Stimulated activated CD8-positive, alpha-beta memory T cell treated with anti-CD3 and anti-CD28 coated beads, Interleukin-7, amount 100 ng/mL, for 24 hours (primary cell): Measurements from ENCODE around the gene ZSWIM9.
A peak's percentile ranks its signal among the peaks of the same experiment; 100 is the strongest.

Source experiments
- DNase-seq: peaks from one replicate; pipeline ENCODE4 v3.0.0-alpha.2; 2020; ENCODE audit warnings: low read depth

ZSWIM9 gene

GRCh38 chr19:48169939-48170803, at the start of gene ZSWIM9, which contains the start of gene LIG1:
TSS of gene ZSWIM9 (plus strand) at chr19:48170680. CDS start at chr19:48171803, 1,123 bp downstream.
TSS of gene LIG1 (minus strand) at chr19:48170344. CDS start at chr19:48165566, 4,778 bp downstream.
- DNase-seq = peak; percentile 81

GRCh38 chr19:48121066-48121465, 49.4 kb upstream of the ZSWIM9 start:
- no peak for DNase-seq

GRCh38 chr19:48121909-48122371, 48.5 kb upstream of the ZSWIM9 start:
- no peak for DNase-seq

GRCh38 chr19:48122421-48122820, 48.1 kb upstream of the ZSWIM9 start:
- DNase-seq = no peak

GRCh38 chr19:48123907-48124651, 46.4 kb upstream of the ZSWIM9 start:
- no peak for DNase-seq

- no peak for DNase-seq
These were observed 42.9 kb upstream of the ZSWIM9 start for GRCh38 chr19:48127561-48127960.

- no peak for DNase-seq
These were observed 37.4 kb upstream of the ZSWIM9 start for GRCh38 chr19:48133094-48133493.

GRCh38 chr19:48135411-48135810, 35.1 kb upstream of the ZSWIM9 start:
- DNase-seq = no peak

GRCh38 chr19:48136547-48136946, 33.9 kb upstream of the ZSWIM9 start:
- DNase-seq = no peak

GRCh38 chr19:48137411-48137810, 33.1 kb upstream of the ZSWIM9 start:
- DNase-seq = no peak

GRCh38 chr19:48139053-48139452, 31.4 kb upstream of the ZSWIM9 start:
- no peak for DNase-seq

GRCh38 chr19:48147597-48148175, 22.8 kb upstream of the ZSWIM9 start:
- no peak for DNase-seq

GRCh38 chr19:48148576-48148975, 21.9 kb upstream of the ZSWIM9 start:
- no peak for DNase-seq

- DNase-seq = no peak
These were observed 21.1 kb upstream of the ZSWIM9 start for GRCh38 chr19:48149430-48149829.

GRCh38 chr19:48152551-48152950, 17.9 kb upstream of the ZSWIM9 start:
- DNase-seq = peak; percentile 57

- DNase-seq = no peak
These were observed 16.5 kb upstream of the ZSWIM9 start for GRCh38 chr19:48154003-48154402.

GRCh38 chr19:48158210-48158790, 12.2 kb upstream of the ZSWIM9 start:
- no peak for DNase-seq

GRCh38 chr19:48168689-48169088, 1.8 kb upstream of the ZSWIM9 start:
- no peak for DNase-seq

GRCh38 chr19:48169578-48169938, 922 bp upstream of the ZSWIM9 start:
- DNase-seq = peak; percentile 84

- DNase-seq = no peak
These were observed 402 bp downstream of the ZSWIM9 start for GRCh38 chr19:48170817-48171347.

- DNase-seq = no peak
These were observed 1.2 kb downstream of the ZSWIM9 start for GRCh38 chr19:48171710-48172109.

GRCh38 chr19:48174445-48175030, 4.1 kb downstream of the ZSWIM9 start:
- no peak for DNase-seq
